GM10266 (cell line): ENCODE measurements around the gene NANS.

ENCODE experiments used
- DNase-seq: peaks from one replicate; pipeline ENCODE4 v3.0.0; 2012; ENCODE audit errors: extremely low spot score
- TF ChIP-seq, protein P1 (sequence below): IDR thresholded peaks from 2 replicates; pipeline ENCODE4 v1.5.1; 2012; ENCODE audit warnings: mild to moderate bottlenecking, low read depth; ENCODE audit not compliant: control insufficient read depth, insufficient read depth; ENCODE audit errors: missing control alignments

Gene NANS

GRCh38 chr9:98080326-98080725 is 23.8 kb downstream of the NANS start:
- no peak for DNase-seq

GRCh38 chr9:98080780-98081179 is 24.2 kb downstream of the NANS start:
- TF ChIP-seq, protein P1, sequence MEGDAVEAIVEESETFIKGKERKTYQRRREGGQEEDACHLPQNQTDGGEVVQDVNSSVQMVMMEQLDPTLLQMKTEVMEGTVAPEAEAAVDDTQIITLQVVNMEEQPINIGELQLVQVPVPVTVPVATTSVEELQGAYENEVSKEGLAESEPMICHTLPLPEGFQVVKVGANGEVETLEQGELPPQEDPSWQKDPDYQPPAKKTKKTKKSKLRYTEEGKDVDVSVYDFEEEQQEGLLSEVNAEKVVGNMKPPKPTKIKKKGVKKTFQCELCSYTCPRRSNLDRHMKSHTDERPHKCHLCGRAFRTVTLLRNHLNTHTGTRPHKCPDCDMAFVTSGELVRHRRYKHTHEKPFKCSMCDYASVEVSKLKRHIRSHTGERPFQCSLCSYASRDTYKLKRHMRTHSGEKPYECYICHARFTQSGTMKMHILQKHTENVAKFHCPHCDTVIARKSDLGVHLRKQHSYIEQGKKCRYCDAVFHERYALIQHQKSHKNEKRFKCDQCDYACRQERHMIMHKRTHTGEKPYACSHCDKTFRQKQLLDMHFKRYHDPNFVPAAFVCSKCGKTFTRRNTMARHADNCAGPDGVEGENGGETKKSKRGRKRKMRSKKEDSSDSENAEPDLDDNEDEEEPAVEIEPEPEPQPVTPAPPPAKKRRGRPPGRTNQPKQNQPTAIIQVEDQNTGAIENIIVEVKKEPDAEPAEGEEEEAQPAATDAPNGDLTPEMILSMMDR: no peak

More at GRCh38 chr9:98080326-98080725, 23.8 kb downstream of the NANS start:
- TF ChIP-seq, protein P1: no peak

GRCh38 chr9:98081477-98082219 is 25.1 kb downstream of the NANS start:
- no peak for DNase-seq

More at GRCh38 chr9:98080780-98081179, 24.2 kb downstream of the NANS start:
- DNase-seq: no peak

DNA sequence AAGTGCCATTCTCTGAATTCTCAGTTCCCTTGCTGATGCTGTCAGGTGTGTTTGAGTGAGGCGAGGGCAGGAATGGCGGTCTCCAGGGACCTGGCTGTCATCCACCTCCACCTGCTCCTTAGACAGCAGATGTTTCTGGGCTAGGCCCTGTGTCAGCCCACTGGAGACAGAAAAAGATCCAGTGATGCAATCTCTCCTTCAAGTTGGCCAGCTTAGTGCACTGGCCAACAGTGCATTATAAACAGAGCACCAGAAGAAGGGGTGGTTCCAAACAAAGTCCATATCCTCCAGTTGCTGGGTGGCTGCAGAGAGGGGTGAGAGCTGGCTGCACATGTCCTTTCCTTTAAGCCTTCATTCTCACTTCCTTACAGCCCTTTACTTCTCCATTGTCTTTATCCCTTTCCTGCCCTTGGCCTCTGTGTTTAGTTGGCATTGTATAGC is 26.5 kb downstream of the NANS start:
- DNase-seq: no peak
- TF ChIP-seq, protein P1: no peak

More at GRCh38 chr9:98081477-98082219, 25.1 kb downstream of the NANS start:
- TF ChIP-seq, protein P1: no peak

DNA sequence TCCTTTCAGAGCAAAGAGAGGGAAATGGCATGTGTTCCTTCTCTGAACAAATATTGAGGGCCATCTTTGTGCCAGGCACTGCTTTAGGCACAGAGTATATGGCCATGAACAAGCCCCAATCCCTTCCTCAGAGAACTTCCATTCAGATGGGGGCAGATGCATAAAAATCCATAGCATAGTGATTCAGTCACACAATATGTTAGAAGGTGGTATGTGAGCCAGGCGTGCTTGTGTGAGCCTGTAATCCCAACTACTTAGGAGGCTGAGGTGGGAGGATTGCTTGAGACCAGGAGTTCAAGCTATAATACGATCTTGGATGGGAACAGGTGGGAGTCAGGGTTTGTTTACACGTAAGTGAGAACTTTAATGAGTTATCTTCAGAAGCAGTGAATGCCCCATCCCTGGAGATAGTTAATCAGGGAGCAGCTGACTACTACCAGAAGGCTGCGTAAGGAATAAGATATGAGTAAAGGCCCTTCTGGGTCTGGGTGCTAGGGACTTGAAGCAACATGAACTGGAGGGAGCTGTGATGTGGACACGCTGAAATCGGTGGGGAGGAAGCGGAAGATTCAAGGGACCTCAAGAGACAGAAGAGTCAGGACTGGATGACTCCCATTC is 27.1 kb downstream of the NANS start:
- TF ChIP-seq, protein P1: no peak

GRCh38 chr9:98084396-98084795 is 27.9 kb downstream of the NANS start:
- TF ChIP-seq, protein P1: no peak
- DNase-seq: no peak

More for the DNA sequence above, 27.1 kb downstream of the NANS start:
- DNase-seq: no peak

DNA sequence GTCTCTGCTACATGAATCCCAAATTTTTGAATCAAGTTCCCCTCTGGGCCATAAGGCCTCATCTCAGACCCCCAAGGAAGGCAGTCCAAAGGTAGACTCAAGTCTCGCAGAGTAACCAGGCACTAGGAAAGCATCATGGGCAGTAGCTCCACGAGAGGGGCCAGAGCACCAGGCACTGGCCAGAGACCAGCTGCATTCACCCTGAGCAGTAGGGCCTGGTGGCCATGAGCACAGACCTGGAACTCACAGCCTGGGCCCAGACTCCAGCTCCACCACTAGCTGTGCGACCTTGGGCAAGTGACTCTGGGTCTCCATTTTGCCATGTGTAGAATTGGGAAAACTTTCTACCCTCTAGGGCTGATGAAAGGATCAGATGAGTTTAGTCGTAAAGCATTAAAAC is 28.5 kb downstream of the NANS start:
- DNase-seq: no peak
- TF ChIP-seq, protein P1: no peak
